Loucy (cell line): ENCODE data around the gene TLK2.

Experiments
- H2AFZ ChIP-seq: fragments of 200-600 bp; sonication (generic); 2 replicates; pipeline ENCODE4 v1.6.0; 2016; ENCODE audit warnings: antibody characterized with exemption, mild to moderate bottlenecking, low read length, moderate library complexity
- H3F3A ChIP-seq: fragments of 200-600 bp; 2 replicates; pipeline ENCODE4 v1.6.0; 2016; ENCODE audit warnings: antibody characterized with exemption, low read depth, mild to moderate bottlenecking
- H3K27me3 ChIP-seq: fragments of 200-600 bp; sonication (generic); 2 replicates; pipeline ENCODE4 v1.6.1; 2014; ENCODE audit warnings: low read length, mild to moderate bottlenecking; ENCODE audit not compliant: insufficient read depth, poor library complexity, severe bottlenecking
- H3K36me3 ChIP-seq: fragments of 200-600 bp; sonication (generic); 2 replicates; pipeline ENCODE4 v1.6.1; 2016; ENCODE audit warnings: low read length; ENCODE audit not compliant: insufficient read depth
- H3K4me1 ChIP-seq: fragments of 200-600 bp; sonication (generic); 2 replicates; pipeline ENCODE4 v1.5.1; 2014; ENCODE audit warnings: low read length, mild to moderate bottlenecking; ENCODE audit not compliant: insufficient read depth, poor library complexity, severe bottlenecking
- H3K4me2 ChIP-seq: fragments of 200-600 bp; sonication (generic); 2 replicates; pipeline ENCODE4 v1.6.0; 2014; ENCODE audit warnings: antibody characterized with exemption, low read length, low read depth, mild to moderate bottlenecking; ENCODE audit not compliant: poor library complexity, severe bottlenecking
- H3K4me3 ChIP-seq: fragments of 200-600 bp; sonication (generic); 2 replicates; pipeline ENCODE4 v1.5.1; 2014; ENCODE audit warnings: low read length, mild to moderate bottlenecking, mixed read lengths; ENCODE audit not compliant: poor library complexity, severe bottlenecking
- H3K79me2 ChIP-seq: fragments of 200-600 bp; sonication (generic); 2 replicates; pipeline ENCODE4 v1.6.1; 2014; ENCODE audit warnings: low read length; ENCODE audit not compliant: insufficient read depth
- H3K9ac ChIP-seq: fragments of 200-600 bp; sonication (generic); 2 replicates; pipeline ENCODE4 v1.6.0; 2014; ENCODE audit warnings: mild to moderate bottlenecking, low read depth, low read length, moderate library complexity; ENCODE audit not compliant: poor library complexity, severe bottlenecking
- H3K9me2 ChIP-seq: fragments of 200-600 bp; sonication (generic); replicated peaks from 2 replicates; pipeline ENCODE4 v1.6.1; 2016; ENCODE audit warnings: low read depth, low read length, mixed read lengths
- H3K9me3 ChIP-seq: fragments of 200-600 bp; sonication (generic); 2 replicates; pipeline ENCODE4 v1.6.1; 2014; ENCODE audit warnings: mild to moderate bottlenecking, antibody characterized with exemption, low read length, low read depth; ENCODE audit not compliant: insufficient read depth
- H4K20me1 ChIP-seq: fragments of 200-600 bp; sonication (generic); 2 replicates; pipeline ENCODE4 v1.6.0; 2014; ENCODE audit warnings: antibody characterized with exemption, low read length, mild to moderate bottlenecking; ENCODE audit not compliant: insufficient read depth, poor library complexity, severe bottlenecking
- CTCF ChIP-seq: fragments of 200-600 bp; sonication (generic); conservative IDR thresholded peaks from 2 replicates; pipeline ENCODE4 v1.5.1; 2014; ENCODE audit warnings: mild to moderate bottlenecking, antibody characterized with exemption, low read length
- EZH2phosphoT487 ChIP-seq: fragments of 200-600 bp; IDR thresholded peaks from 2 replicates; pipeline ENCODE4 v1.6.1; 2018; ENCODE audit warnings: antibody characterized with exemption, mild to moderate bottlenecking, moderate library complexity, borderline replicate concordance

The TLK2 gene

DNA sequence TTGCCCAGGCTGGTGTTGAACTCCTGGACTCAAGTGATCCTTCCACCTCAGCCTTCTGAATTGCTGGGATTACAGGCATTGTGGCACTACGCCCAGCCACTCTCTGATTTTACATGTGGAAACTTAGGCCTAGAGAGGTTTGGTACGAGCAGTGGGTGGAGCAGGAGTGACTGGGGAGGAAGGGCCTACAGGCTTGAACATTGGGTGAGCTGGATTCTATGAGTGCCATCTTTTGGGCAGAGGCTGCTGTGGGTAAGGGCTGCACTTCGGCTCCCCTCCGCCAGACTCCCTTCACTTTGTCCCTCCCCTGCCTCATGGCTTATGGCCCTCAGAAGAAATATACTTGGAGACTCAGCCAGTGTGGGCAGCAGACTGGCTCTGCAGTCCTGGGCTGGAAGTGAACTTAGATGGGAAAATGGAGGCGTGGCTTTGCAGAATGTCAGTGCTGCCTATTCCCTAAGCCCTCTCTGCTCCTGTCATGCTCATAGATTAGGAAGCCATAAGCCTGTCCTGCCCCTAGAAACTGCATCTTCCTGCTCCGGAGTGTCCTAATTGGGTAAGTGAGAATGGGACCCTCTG is 139.4 kb downstream of the TLK2 start:
- TF ChIP-seq CTCF: no peak
- TF ChIP-seq EZH2phosphoT487: no peak
- H3K9ac ChIP-seq: no peak overlapping the region
- H3K27me3 ChIP-seq: no peaks in the 10 kb centered on the region
- H3K4me2 ChIP-seq: no peak overlapping the region
- no peak overlapping the region for H2AFZ ChIP-seq
- no peaks in the 10 kb centered on the region for H3K4me1 ChIP-seq
- no peaks in the 10 kb centered on the region for H3K9me2 ChIP-seq
- H3K36me3 ChIP-seq: peaks cover 30% of the 10 kb centered on the region; the same call in 1 of the 2 replicates
- no peaks in the 10 kb centered on the region for H3F3A ChIP-seq
- H3K9me3 ChIP-seq: no peaks in the 10 kb centered on the region
- no peaks in the 10 kb centered on the region for H4K20me1 ChIP-seq
- H3K4me3 ChIP-seq: no peak overlapping the region
- H3K79me2 ChIP-seq: no peaks in the 10 kb centered on the region

- Histone ChIP-seq H3K9me2 (no peaks in the 10 kb centered on the region), H3K4me2 (no peak overlapping the region), H3K9me3 (no peaks in the 10 kb centered on the region), H4K20me1 (no peaks in the 10 kb centered on the region), H3K79me2 (no peaks in the 10 kb centered on the region), H2AFZ (no peak overlapping the region), H3K4me3 (no peak overlapping the region), H3F3A (no peaks in the 10 kb centered on the region), H3K9ac (no peak overlapping the region), H3K27me3 (no peaks in the 10 kb centered on the region), H3K4me1 (no peaks in the 10 kb centered on the region), H3K36me3 (peaks cover 25% of the 10 kb centered on the region; the same call in 1 of the 2 replicates)
- no peak for TF ChIP-seq EZH2phosphoT487
- TF ChIP-seq CTCF: no peak
These were observed 140.2 kb downstream of the TLK2 start for GRCh38 chr17:62618647-62619416.

- TF ChIP-seq EZH2phosphoT487 (no peak), CTCF (no peak)
- no peak overlapping the region for H2AFZ ChIP-seq
- no peaks in the 10 kb centered on the region for H3K27me3 ChIP-seq
- H3F3A ChIP-seq: no peaks in the 10 kb centered on the region
- H3K36me3 ChIP-seq: peaks cover 18% of the 10 kb centered on the region; the same call in 1 of the 2 replicates
- H3K4me3 ChIP-seq: no peak overlapping the region
- no peak overlapping the region for H3K4me2 ChIP-seq
- no peaks in the 10 kb centered on the region for H4K20me1 ChIP-seq
- H3K9me2 ChIP-seq: no peaks in the 10 kb centered on the region
- no peaks in the 10 kb centered on the region for H3K4me1 ChIP-seq
- H3K9ac ChIP-seq: no peak overlapping the region
- no peaks in the 10 kb centered on the region for H3K79me2 ChIP-seq
- no peaks in the 10 kb centered on the region for H3K9me3 ChIP-seq
These were observed 141.0 kb downstream of the TLK2 start for GRCh38 chr17:62619417-62620155.
